WI38 (cell line): ENCODE measurements around the gene VWA8.
"Not testable (repeated sequence)": the region's sequence is repeated elsewhere in the genome, so short reads cannot be mapped to it uniquely, and the experiment has no call there.

ENCODE experiments used
- H3K4me3 ChIP-seq: 2 replicates; pipeline ENCODE4 v1.5.1; 2011; ENCODE audit warnings: low read depth, mild to moderate bottlenecking, control low read depth, low read length
- TF ChIP-seq, protein P1 (sequence below): IDR thresholded peaks from 2 replicates; pipeline ENCODE4 v1.5.1; 2012; ENCODE audit warnings: low read depth, mild to moderate bottlenecking, control low read depth, low read length

VWA8 gene

DNA sequence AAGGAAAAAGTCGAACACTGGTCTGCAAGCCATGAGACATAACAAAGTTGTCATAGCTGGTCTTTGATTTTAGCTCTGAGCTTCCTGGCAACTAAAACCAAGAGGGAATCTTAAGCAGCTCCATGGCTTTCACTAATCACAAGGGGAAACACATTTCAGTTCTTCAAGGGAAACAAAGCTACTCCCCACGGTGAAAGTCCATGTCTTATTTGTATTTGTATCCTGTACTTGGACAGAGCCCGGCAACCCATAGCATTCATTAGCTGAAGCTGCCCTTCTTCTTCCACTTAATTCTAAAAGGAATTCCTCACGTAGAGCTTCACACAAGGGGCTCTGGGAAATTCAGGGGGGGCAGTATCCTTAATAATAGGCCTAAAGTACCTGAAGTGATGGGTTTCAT is 374.7 kb downstream of the VWA8 start:
- TF ChIP-seq, protein P1, sequence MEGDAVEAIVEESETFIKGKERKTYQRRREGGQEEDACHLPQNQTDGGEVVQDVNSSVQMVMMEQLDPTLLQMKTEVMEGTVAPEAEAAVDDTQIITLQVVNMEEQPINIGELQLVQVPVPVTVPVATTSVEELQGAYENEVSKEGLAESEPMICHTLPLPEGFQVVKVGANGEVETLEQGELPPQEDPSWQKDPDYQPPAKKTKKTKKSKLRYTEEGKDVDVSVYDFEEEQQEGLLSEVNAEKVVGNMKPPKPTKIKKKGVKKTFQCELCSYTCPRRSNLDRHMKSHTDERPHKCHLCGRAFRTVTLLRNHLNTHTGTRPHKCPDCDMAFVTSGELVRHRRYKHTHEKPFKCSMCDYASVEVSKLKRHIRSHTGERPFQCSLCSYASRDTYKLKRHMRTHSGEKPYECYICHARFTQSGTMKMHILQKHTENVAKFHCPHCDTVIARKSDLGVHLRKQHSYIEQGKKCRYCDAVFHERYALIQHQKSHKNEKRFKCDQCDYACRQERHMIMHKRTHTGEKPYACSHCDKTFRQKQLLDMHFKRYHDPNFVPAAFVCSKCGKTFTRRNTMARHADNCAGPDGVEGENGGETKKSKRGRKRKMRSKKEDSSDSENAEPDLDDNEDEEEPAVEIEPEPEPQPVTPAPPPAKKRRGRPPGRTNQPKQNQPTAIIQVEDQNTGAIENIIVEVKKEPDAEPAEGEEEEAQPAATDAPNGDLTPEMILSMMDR: no peak
- no peak overlapping the region for H3K4me3 ChIP-seq

DNA sequence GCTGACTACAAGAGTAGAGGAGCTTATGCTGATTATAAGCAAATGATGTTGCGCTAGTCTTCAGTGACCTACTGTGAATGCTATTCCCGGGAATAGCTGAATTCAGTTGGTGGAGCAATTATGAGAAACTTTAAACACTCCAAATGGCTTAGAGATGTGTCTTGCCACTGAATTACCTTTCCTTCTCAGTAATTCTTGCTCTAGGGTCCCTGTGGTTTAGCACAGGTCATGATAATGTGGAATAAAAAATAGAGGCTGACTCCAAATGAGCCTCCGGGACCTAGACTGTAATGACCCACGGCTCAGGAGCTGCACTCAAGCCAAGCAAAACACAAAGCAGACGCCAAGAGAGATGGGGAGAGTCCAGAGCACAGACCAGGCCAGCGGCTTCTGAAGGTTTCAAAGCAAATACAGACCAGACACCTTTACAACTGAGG is 378.9 kb downstream of the VWA8 start:
- no peak overlapping the region for H3K4me3 ChIP-seq

DNA sequence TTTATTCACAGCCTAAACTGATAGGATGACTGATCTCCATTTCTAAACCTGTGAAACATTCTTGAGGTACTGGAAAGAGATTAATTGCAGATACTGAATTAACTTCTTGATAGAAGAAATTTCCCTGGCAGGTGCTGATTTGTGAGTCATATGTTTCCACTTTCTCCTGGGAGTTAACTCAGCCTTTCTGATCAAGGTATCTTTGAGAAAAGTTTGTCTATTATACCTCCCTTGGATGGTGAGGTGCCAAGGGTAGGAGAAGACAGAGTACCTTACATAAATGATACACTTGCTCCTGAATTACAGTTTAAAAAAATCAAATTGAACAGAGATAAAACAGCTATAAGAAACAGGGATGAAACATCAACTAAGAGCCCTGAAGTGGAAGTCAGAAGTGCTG is 380.6 kb downstream of the VWA8 start:
- no peak overlapping the region for H3K4me3 ChIP-seq
- TF ChIP-seq, protein P1: no peak

More for the DNA sequence above, 378.9 kb downstream of the VWA8 start:
- TF ChIP-seq, protein P1: no peak

DNA sequence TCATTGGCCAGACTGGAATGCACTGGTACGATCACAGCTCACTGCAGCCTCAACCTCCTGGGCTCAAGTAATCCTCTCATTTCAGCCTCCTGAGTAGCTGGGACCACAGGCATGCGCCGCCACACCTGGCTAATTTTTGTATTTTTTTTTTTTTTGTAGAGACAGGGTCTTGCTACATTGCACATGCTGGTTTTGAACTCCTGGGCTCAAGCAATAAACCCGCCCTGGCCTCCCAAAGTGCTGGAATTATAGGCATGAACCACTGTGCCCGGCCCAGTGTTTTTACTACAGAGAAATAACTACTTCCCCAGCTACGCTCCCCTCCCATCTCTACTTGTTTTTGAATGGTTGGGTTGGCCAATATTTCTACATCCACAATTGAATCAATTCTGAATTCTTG is 381.0 kb downstream of the VWA8 start:
- H3K4me3 ChIP-seq: no peak overlapping the region
- TF ChIP-seq, protein P1: no peak

DNA sequence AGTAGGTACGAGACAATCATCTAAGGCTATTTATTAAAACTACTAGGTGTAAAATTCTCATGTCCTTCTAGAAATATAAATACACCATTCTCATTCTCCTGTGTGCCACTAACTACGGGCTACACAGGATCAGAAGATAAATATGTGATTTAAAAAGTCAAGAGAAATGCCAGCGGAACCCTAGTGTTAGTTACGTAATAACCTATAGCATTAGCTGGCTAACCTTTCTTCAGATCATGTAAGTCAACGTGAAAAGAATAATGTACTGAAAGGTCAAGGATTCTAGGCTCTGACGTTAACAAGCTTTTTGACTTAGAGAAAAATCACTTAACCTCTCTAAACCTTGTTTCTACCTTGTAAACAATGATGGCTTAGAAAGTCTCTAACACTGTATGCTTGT is 381.7 kb downstream of the VWA8 start:
- H3K4me3 ChIP-seq: no peak overlapping the region
- TF ChIP-seq, protein P1: no peak

- TF ChIP-seq, protein P1: no peak
Measured at GRCh38 chr13:41578371-41578770, 382.5 kb downstream of the VWA8 start.

DNA sequence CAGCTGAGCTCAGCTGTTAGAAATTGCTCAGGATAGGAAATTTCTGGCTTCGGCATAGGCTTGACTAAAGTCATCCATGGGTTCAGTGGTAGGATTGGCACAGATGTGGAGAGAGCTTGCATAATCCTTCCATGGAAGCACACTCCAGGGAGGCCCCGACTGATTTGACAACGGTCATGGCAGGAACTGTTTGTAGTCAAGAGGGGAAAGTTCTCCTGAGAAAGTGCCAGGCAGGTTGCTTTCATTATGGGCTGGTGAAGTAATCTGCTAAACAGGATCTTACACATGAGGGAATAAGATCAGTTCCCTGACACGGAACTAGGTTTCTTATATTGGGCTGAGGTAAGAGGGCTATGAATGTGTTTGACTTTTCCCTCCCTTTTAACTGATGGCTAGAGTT is 383.5 kb downstream of the VWA8 start:
- TF ChIP-seq, protein P1: no peak
- no peak overlapping the region for H3K4me3 ChIP-seq

More at GRCh38 chr13:41578371-41578770, 382.5 kb downstream of the VWA8 start:
- H3K4me3 ChIP-seq: no peak overlapping the region

GRCh38 chr13:41573640-41574039 is 387.3 kb downstream of the VWA8 start:
- not testable (repeated sequence) for H3K4me3 ChIP-seq

DNA sequence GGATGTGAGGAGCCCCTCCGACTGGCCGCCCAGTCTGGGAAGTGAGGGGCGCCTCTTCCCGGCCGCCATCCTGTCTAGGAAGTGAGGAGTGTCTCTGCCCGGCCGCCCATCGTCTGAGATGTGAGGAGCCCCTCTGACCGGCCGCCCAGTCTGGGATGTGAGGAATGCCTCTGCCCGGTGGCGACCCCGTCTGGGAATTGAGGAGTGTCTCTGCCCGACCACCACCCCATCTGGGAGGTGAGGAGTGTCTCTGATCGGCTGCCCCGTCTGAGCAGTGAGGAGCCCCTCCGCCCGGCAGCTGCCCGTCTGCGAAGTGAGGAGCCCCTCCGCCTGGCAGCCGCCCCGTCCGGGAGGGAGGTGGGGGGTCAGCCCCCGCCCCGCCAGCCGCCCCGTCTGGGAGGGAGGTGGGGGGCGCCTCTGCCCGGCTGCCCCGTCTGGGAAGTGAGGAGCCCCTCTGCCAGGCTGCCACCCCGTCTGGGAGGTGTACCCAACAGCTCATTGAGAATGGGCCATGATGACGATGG is 389.0 kb downstream of the VWA8 start:
- H3K4me3 ChIP-seq: not testable (repeated sequence)
